GM18951 (cell line): ENCODE measurements around the gene CXXC5.

Source experiments
- POLR2A ChIP-seq: IDR thresholded peaks from 4 replicates; pipeline ENCODE4 v1.6.1; 2011; ENCODE audit warnings: mild to moderate bottlenecking; ENCODE audit not compliant: insufficient read length, insufficient read depth; ENCODE audit errors: extremely low read depth
- in situ Hi-C: fragments of 300-500 bp; cut with MboI; formaldehyde crosslinking; loops from one replicate; pipeline ENCODE4 v1.12.0; 2022; ENCODE audit warnings: low sequenced_read_pairs, mixed read lengths, inconsistent platforms; ENCODE audit not compliant: unreplicated experiment

The CXXC5 gene

DNA sequence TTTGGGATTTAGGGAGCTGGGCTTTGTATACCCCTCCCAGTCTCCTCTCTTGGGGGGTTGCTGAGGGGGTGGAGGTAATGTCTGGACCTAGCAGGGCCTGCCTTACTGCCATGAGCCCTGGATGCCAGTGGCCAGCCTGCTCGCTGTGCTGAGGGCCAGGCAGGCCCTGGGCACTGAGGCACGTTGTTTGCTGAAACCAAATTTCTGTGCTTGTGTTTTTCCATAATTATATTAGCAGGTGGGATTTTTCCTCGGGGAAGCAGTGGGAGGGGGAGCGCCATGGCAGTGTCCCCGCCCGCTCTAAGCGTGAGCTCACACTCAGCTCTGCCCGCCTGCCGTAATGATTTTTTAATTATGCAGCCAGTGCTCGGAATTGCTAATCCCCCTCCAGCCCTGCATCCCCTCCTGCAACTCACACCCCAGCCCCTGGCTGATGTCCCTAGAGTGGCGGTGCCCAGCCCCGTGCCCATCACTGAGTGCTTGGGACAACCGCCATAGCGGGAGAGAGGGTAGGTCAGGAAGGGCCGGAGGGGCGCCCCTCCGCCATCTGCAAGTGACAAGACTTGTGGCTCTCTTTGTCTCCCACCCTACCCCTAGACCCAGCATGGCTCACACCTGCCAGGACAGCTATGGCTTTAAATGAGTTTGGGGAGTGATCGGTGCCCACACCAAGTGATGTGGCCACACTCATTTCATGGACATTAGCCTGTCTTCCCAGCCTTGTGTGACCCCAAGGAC lies 20.9 kb downstream of the CXXC5 start:
- in situ Hi-C loops = no loop called here
- peak; percentile 16 for TF ChIP-seq POLR2A

DNA sequence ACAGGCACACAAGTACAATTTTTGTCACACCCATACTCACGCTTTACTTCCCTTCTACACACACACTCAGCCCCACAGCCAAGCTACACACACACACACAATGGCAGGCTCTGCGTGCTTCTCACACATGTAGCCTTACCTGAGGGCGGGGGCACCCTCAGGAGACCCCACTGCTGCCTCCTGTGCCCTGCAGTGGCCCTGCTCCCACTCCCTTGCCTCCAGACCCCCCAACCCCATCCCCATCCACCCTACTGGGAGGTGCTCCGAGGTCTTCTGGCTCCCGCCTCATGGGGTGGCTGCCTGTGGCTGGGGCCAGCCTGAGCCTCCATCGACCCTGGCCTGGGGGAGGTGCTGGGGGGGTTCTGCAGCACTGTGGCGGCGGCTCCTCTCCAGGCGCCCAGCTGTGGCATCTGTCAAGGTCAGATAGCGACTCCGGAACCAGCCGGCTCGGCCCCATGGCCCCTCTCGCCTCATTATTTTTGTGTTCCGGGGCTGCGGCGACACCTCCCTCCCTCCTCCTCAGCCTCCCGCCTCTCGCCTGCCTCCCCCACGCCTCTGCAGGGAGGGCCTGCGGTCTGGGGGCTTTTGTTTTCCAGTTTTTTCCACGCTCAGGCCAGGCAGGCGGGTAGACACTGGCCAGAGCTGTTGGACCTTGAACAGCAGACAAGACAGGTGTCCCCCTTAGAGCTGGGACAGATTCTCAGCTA lies 21.7 kb downstream of the CXXC5 start:
- in situ Hi-C loops = no loop called here
- TF ChIP-seq POLR2A = peak; percentile 59

DNA sequence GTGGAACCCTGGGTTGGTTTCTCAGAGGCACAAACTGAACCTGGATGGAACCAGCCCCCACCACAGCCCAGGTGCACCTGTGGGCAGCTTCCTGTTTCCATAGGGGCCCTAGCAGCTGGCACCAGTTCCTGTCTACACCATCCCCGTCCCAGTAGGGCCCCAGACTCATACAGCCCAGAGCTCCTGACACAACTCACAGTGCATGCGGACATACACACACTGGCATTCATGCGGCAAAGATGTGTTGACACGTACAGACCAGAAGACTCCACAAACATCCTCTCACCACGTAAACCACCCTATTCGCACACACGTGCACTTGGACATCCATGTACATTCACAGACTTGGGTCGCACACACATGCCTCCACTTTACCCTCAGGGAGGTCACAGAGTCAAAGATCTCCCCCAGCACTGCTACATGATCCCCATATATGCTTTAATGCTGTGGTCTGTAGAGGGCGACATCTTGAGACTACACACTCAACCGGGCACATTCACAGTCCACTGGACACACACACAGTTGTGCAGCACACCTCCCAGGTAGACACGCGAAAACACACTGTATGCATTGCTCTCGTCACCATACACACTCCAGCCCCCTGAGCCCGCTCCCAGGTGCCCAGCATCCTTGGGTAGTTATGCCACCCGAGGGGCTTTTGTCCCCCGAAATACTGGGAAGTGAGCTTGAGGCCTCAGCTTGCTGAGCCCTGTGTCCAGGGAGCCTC lies 22.4 kb downstream of the CXXC5 start:
- in situ Hi-C loops = no loop called here
- TF ChIP-seq POLR2A = no peak

DNA sequence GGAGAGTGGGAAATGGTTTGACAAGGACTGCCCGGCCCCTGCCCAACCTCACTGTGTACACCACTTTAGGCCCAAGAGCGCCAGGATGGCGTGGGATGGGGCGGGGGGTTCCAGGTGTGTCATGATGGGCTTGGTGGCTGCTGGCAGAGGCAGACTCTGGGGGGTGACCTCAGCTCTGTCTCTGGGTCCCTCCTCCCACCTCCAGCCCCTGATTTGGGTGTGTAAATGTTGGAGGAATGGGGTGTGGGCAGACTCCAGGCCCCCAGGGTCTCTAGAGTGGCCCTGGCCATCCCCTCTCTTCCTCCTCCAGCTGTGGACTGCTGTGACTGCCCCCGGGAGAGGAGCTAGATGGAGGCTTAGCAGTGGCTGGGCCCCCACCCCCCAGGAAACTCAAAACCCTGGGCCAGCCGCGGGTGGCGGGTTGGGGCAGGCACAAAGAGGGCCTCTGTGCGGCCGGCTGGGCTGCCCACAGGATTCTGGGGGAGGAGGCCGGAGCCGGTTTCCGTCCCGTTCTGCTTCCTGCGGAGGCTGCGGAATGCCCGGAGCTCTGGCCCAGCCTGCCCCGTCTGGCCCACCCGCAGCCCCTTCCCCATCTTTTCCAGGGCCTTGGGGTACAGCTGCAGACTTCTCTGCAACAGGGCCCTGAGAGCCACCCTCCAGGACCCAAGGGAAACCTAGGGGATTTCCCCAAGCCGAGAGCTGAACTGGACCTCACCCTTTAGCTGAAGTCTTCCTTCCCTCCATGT lies 23.1 kb downstream of the CXXC5 start:
- TF ChIP-seq POLR2A = no peak
- in situ Hi-C loops = no loop called here

DNA sequence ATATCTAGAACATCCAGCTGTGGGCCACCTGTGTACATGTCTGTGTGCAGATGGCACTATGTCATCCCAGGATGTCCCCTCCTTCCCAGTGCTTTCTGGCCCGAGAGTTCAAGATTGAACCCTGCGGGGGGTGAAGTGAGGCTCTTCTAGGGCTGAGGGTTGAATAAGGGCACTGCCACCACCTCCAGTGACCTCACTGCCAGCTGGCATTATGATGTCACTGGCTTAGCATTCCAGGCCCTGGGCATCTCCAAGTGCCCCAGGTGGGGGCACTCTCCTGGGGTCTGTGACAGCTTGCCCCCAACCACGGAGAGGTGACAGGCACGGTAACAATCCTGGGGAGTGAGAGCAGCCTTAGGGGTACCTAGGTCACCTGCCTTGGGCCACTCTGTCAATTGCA lies 27.1 kb downstream of the CXXC5 start:
- TF ChIP-seq POLR2A = no peak

DNA sequence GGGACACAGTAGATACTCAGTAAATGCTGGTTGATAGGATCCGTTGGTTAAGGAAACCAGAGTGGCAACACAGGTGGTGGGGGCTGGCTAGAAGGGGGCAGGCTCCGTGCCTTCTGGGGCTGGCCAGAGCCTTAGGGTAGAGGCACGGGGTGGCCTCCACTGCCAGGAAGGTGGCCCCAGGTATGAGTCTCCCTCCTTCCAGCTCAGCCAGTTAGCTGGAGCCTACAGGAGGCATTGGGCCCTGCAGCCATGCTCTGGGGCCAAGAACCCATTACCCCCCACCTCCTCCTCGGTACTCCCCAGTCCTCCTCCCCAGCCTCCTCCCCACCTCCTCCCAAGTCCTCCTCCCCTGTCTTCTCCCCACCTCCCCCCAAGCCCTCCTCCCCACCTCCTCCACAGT lies 27.7 kb downstream of the CXXC5 start:
- in situ Hi-C loops = no loop called here
- no peak for TF ChIP-seq POLR2A

More for the DNA sequence above, 27.1 kb downstream of the CXXC5 start:
- in situ Hi-C loops = no loop called here

DNA sequence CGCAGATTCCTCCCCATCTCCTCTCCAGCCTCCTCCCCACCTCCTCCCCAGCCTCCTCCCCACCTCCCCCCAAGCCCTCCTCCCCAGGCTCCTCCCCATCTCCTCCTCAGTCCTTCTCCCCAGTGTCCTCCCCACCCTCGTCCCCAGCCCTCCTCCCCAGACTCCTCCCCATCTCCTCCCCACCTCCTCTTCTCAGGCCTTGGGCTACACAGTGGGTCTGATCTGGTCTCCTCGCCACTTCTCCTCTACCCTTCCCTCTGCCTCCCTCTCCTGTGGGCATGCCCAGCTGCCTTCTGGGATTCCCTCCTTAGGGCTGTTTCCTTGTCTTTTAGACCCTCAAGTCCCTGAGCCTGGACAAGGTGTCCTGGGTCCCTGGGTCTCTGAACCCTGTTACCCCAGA lies 28.3 kb downstream of the CXXC5 start:
- in situ Hi-C loops = no loop called here

DNA sequence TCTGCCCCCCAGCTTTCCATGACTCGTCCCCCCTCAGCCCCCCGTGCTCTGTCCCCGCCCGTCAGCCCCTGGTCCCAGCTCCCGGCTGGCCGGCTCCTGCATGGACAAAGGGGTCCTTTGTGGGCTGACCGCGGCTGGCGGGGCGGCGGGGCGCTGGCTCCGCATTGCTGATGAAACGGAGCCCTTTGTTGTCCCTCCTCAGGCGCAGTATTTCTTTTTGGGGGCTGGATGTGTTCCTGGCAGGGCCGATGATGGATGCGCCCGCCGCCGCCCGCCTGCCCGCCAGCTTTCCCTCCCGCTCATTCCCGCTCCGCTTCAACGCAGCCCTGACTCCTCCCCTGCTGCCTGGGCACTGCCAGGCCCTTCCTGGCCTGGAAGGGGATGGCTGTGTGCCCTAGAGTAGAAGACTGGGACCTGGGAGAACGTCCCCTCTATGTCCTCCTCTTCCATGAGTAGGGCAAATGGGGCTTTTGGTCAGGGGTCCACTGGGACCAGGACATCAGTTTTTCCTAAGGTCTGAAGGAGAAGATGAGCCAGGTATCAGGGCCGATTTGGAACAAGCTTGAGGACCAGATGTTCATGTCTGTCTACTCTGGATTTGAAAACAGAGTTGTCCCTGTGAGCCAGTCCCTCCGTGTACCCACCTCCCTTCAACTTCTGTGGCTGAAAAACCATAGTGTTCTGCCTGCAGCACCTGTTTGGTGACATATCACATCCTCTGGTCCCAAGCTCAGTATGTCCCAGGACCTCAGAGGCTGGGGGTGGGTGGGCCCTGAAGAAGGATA lies 29.0 kb downstream of the CXXC5 start:
- in situ Hi-C loops = no loop called here

More for the DNA sequence above, 28.3 kb downstream of the CXXC5 start:
- no peak for TF ChIP-seq POLR2A

DNA sequence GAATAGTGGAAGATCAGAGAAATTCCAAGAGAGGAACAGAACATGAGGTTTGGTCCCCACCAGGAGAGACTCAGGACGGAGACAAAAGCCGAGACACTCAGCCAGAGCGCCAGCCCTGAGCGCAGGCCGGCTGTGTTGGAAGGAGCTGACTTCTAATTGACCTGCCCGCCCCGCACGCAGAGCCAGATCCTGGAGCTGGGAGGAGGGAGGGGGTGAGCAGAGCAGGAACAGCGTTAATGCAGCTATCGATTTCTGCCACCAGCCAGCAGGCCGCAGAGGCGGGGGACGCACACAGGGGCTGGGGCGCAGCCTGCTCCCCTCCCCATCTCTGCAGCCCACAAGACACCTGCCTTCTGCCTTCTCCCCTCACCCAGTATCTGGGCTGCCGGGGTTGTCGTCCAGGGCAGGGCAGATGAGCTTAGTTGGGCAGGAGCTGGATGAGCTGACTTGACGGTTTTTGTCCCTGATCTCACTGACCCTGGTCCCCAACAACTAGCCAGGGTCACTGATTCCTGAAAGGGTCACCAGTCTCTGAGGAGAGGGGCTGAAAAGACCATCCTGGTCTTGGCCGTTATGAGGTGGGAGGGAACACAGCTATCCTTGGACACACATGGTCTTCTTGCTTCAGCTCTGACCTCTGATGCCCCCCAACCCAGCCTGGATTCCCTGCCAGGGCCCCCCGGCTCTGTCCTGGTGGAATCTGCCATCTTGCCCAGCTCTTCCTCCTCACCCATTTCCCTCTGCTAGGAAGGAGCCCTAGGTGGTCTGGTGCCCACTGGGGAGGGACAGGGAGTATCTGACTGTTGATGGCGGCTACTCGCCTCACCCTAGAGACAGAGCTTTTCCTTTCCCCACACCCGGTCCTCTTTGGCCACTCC lies 29.8 kb downstream of the CXXC5 start:
- TF ChIP-seq POLR2A = no peak

More for the DNA sequence above, 29.0 kb downstream of the CXXC5 start:
- no peak for TF ChIP-seq POLR2A

DNA sequence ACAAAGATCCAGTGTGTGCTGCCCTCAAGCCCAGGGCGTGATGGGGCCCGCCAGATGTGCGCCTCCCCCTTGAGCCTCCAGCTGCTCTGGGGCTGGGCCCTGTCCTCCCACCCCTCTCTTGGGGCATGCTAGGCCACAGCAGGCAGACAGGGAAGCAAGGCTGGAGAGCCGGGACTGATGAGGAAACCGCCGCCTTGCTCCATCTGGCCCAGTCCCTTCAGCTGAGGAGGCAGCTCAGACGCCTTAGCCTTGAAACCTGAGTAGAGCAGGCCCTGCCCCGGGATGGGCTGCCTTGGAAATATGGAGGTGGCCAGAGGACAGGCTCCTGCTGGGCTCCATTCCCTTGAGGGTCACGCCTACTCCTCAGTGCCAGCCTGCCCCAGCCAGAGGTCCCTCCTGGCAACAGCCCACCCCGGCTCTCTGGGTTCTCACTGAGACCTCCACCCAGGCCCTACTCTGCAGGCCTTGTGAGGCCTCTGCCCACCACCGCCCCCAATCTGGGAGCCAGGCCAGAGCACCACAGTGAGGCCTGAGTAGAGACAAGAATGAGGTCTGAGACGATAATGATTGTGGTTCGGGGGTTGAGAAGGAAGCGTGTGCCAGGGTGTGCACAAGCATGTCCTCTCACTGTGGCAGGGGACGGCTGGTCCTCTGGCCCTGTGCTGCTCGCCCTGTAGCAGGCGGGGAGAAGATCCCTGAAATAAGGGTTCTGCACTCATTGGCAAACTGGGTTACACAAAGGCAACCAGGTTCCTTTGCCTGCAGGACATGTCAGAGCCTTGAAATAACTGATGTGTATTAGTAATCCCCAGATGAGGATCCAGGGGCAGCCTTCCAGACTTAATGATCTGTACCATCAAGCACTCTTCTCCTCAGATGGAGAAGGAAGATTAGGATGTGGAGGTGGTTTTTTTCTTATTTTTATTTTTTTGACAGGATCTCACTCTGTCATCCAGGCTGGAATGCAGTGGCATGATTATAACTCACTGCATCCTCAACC lies 30.9 kb downstream of the CXXC5 start:
- in situ Hi-C loops = no loop called here
- no peak for TF ChIP-seq POLR2A

More for the DNA sequence above, 29.8 kb downstream of the CXXC5 start:
- in situ Hi-C loops = no loop called here
